A673 (cell line): ENCODE results near the gene LCE7A.

Source experiments
- CTCF ChIP-seq: fragments of 300-800, 200-600 bp; sonication (generic); conservative IDR thresholded peaks from 2 replicates; pipeline ENCODE4 v1.5.1; 2017; ENCODE audit warnings: low read depth, mild to moderate bottlenecking, antibody characterized with exemption, low read length, moderate library complexity, mixed read lengths
- EZH2 ChIP-seq: fragments of 200-600 bp; sonication (generic); IDR thresholded peaks from 2 replicates; pipeline ENCODE4 v1.6.1; 2017; ENCODE audit warnings: borderline replicate concordance, low read depth, mild to moderate bottlenecking, mixed read lengths, antibody characterized with exemption, low read length; ENCODE audit not compliant: poor library complexity, severe bottlenecking

DNA sequence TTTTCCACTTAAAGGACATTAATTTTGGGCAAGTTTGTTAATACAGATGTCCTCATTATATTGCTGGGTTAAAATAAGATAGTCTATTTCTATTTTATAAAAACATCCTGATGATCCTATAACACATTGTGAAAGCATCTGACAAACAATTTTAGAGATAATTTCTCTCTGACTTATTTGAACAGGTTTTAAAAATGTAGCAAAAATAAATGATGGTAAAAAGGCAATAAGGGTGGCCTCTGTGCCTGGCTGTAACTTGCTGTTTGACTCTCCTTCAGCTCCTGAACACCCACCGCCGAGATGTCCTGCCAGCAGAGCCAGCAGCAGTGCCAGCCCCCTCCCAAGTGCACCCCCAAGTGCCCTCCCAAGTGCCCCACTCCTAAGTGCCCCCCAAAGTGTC is 32.6 kb upstream of the LCE7A start, which contains the start of gene LCE1A:
- TF ChIP-seq CTCF (no peak), EZH2 (no peak)
